GM23338 (cell line): ENCODE data around the gene NCSTN. TPM values are rescaled to one million over a fixed set of nuclear protein-coding genes. Genes with fewer than 3 reads are reported as not detected.
A peak's percentile ranks its signal among the peaks of the same experiment; 100 is the strongest.

Experiments
- ATAC-seq: fragments of 200-7000 bp; cut with Tn5 transposase; 3 replicates; pipeline ENCODE4 v1.9.1; 2020
- DNase-seq: peaks from one replicate; pipeline ENCODE4 v3.0.0-alpha.2; 2015; ENCODE audit warnings: low spot score
- H2AFZ ChIP-seq: fragments of 200-600 bp; sonication (generic); 2 replicates; pipeline ENCODE4 v1.8.0; 2016; ENCODE audit warnings: antibody characterized with exemption, mild to moderate bottlenecking, moderate library complexity
- H3F3A ChIP-seq: fragments of 200-600 bp; sonication (generic); replicated peaks from 2 replicates; pipeline ENCODE4 v1.8.0; 2017; ENCODE audit warnings: antibody characterized with exemption, mixed run types, low read depth
- H3K27ac ChIP-seq: fragments of 200-600 bp; sonication (generic); 2 replicates; pipeline ENCODE4 v1.6.1; 2016; ENCODE audit warnings: low read depth
- H3K27me3 ChIP-seq: fragments of 200-600 bp; sonication (generic); 2 replicates; pipeline ENCODE4 v1.8.0; 2016; ENCODE audit warnings: mild to moderate bottlenecking, mixed run types, moderate library complexity; ENCODE audit not compliant: insufficient read depth
- H3K36me3 ChIP-seq: fragments of 200-600 bp; sonication (generic); 2 replicates; pipeline ENCODE4 v1.8.0; 2016; ENCODE audit warnings: mild to moderate bottlenecking; ENCODE audit not compliant: insufficient read depth
- H3K4me1 ChIP-seq: fragments of 200-600 bp; sonication (generic); 2 replicates; pipeline ENCODE4 v1.8.0; 2016; ENCODE audit warnings: mild to moderate bottlenecking, moderate library complexity; ENCODE audit not compliant: insufficient read depth
- H3K4me2 ChIP-seq: fragments of 200-600 bp; sonication (generic); 2 replicates; pipeline ENCODE4 v1.7.1; 2017; ENCODE audit warnings: mixed run types
- H3K4me3 ChIP-seq: fragments of 200-600 bp; sonication (generic); 2 replicates; pipeline ENCODE4 v1.6.1; 2016; ENCODE audit warnings: mixed run types
- H3K79me2 ChIP-seq: fragments of 200-600 bp; sonication (generic); replicated peaks from 2 replicates; pipeline ENCODE4 v1.8.0; 2017; ENCODE audit warnings: mild to moderate bottlenecking; ENCODE audit not compliant: insufficient read depth
- H3K9me2 ChIP-seq: fragments of 200-600 bp; sonication (generic); 2 replicates; pipeline ENCODE4 v1.8.0; 2017; ENCODE audit not compliant: insufficient read depth
- H4K20me1 ChIP-seq: fragments of 200-600 bp; sonication (generic); replicated peaks from 2 replicates; pipeline ENCODE4 v1.8.0; 2017; ENCODE audit warnings: mild to moderate bottlenecking; ENCODE audit not compliant: insufficient read depth
- H3K27ac Mint-ChIP-seq: 2 replicates; pipeline ENCODE4 v1.8.0; 2020; ENCODE audit warnings: inconsistent platforms, mild to moderate bottlenecking, moderate library complexity, mixed read lengths
- H3K27me3 Mint-ChIP-seq: 3 replicates; pipeline ENCODE4 v1.8.0; 2022; ENCODE audit warnings: low read depth, mild to moderate bottlenecking, moderate library complexity, mixed read lengths, inconsistent platforms; ENCODE audit not compliant: insufficient read depth, poor library complexity
- H3K36me3 Mint-ChIP-seq: 3 replicates; pipeline ENCODE4 v1.8.0; 2021; ENCODE audit warnings: low read depth, mild to moderate bottlenecking, inconsistent platforms, moderate library complexity, mixed read lengths
- H3K4me1 Mint-ChIP-seq: 3 replicates; pipeline ENCODE4 v1.8.0; 2020; ENCODE audit warnings: mild to moderate bottlenecking, inconsistent platforms, mixed read lengths
- H3K4me3 Mint-ChIP-seq: 3 replicates; pipeline ENCODE4 v1.8.0; 2021; ENCODE audit warnings: moderate library complexity, mild to moderate bottlenecking, inconsistent platforms, mixed read lengths
- H3K9me3 Mint-ChIP-seq: 3 replicates; pipeline ENCODE4 v1.8.0; 2020; ENCODE audit warnings: moderate library complexity, mild to moderate bottlenecking, inconsistent platforms, mixed read lengths
- CREB1 ChIP-seq: fragments of 250-450 bp; sonication (Bioruptor Pico); IDR thresholded peaks from 2 replicates; pipeline ENCODE4 v1.5.0; 2020; ENCODE audit warnings: low read depth, mild to moderate bottlenecking, moderate library complexity
- EZH2 ChIP-seq: fragments of 200-600 bp; sonication (generic); IDR thresholded peaks from one replicate; pipeline ENCODE4 v1.8.0; 2017; ENCODE audit warnings: antibody characterized with exemption, mild to moderate bottlenecking, low read depth; ENCODE audit not compliant: unreplicated experiment
- EZH2phosphoT487 ChIP-seq: fragments of 200-600 bp; sonication (generic); IDR thresholded peaks from one replicate; pipeline ENCODE4 v1.8.1; 2018; ENCODE audit warnings: antibody characterized with exemption; ENCODE audit not compliant: unreplicated experiment
- POLR2AphosphoS5 ChIP-seq: IDR thresholded peaks from 2 replicates; pipeline ENCODE4 v1.6.1; 2016; ENCODE audit warnings: antibody characterized with exemption, low read depth
- ZNF114 ChIP-seq: fragments of 250-450 bp; sonication (Bioruptor Pico); IDR thresholded peaks from 2 replicates; pipeline ENCODE4 v1.5.0; 2020; ENCODE audit warnings: mild to moderate bottlenecking, moderate library complexity
- polyA plus RNA-seq: library from polyadenylated mRNA; unstranded; fragments of >200 nt; fragmentation: Nextera tagmentation; extraction: Ambion mirVana; gene quantifications from 2 replicates; pipeline ENCODE4 v1.2.1, GENCODE V29; 2016
- total RNA-seq: library from RNA; depleted of rRNA; stranded (reverse); fragments of >200 nt; shearing (Covaris generic); gene quantifications from 2 replicates; pipeline ENCODE4 v1.2.3, GENCODE V29; 2014
- TF ChIP-seq, protein P1 (sequence below): IDR thresholded peaks from one replicate; pipeline ENCODE4 v1.6.1; 2018; ENCODE audit warnings: antibody characterized with exemption; ENCODE audit not compliant: unreplicated experiment
- TF ChIP-seq, protein P2 (sequence below): fragments of 250-450 bp; sonication (Bioruptor Pico); IDR thresholded peaks from 2 replicates; pipeline ENCODE4 v1.5.0; 2020; ENCODE audit warnings: mild to moderate bottlenecking, moderate library complexity

NCSTN gene
- total and polyA plus RNA-seq, 2 experiments from 2014 or later, result 36.0 to 45.9 TPM

DNA sequence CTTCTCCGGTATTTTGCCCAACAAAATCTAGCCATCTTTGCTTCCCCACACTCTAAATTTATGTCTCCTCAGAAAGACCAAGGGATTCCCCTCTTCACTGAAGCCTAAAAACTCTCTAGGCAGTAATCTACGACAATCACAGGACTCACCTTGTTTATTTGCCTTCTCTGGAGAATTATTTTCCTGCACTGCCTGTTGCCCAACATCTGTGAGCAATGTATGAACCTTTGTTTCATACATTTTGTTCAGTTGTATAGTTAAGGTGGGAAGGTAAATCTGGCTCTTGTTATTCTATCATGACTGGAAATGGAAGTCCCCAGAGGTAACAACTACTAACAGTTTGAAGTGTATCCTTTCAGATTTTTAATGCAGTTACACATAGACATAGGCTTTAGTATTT, 2.3 kb upstream of the NCSTN start:
- Histone ChIP-seq H3K79me2 (peaks cover 80% of the 10 kb centered on the region), H3K4me1 (peaks cover 18% of the 10 kb centered on the region), H3K27ac (no peak overlapping the region), H2AFZ (no peak overlapping the region), H3K9me2 (no peaks in the 10 kb centered on the region), H3K4me3 (0 out of 2 replicates have a peak overlapping the region, but pooled peaks have one; percentile 9), H3F3A (no peaks in the 10 kb centered on the region; the same call in 1 of the 2 replicates), H3K27me3 (no peaks in the 10 kb centered on the region), H4K20me1 (peaks cover 20% of the 10 kb centered on the region), H3K36me3 (peaks cover 31% of the 10 kb centered on the region), H3K4me2 (peak overlapping the region; percentile 91; the same call in 1 of the 2 replicates)
- no peaks in the 10 kb centered on the region for H3K9me3 Mint-ChIP-seq
- TF ChIP-seq ZNF114 (CRISPR knock-in tag) (no peak), CREB1 (no peak), POLR2AphosphoS5 (no peak), EZH2phosphoT487 (no peak), EZH2 (no peak)
- TF ChIP-seq, protein P1, sequence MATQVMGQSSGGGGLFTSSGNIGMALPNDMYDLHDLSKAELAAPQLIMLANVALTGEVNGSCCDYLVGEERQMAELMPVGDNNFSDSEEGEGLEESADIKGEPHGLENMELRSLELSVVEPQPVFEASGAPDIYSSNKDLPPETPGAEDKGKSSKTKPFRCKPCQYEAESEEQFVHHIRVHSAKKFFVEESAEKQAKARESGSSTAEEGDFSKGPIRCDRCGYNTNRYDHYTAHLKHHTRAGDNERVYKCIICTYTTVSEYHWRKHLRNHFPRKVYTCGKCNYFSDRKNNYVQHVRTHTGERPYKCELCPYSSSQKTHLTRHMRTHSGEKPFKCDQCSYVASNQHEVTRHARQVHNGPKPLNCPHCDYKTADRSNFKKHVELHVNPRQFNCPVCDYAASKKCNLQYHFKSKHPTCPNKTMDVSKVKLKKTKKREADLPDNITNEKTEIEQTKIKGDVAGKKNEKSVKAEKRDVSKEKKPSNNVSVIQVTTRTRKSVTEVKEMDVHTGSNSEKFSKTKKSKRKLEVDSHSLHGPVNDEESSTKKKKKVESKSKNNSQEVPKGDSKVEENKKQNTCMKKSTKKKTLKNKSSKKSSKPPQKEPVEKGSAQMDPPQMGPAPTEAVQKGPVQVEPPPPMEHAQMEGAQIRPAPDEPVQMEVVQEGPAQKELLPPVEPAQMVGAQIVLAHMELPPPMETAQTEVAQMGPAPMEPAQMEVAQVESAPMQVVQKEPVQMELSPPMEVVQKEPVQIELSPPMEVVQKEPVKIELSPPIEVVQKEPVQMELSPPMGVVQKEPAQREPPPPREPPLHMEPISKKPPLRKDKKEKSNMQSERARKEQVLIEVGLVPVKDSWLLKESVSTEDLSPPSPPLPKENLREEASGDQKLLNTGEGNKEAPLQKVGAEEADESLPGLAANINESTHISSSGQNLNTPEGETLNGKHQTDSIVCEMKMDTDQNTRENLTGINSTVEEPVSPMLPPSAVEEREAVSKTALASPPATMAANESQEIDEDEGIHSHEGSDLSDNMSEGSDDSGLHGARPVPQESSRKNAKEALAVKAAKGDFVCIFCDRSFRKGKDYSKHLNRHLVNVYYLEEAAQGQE, result no peak
- TF ChIP-seq, protein P2, sequence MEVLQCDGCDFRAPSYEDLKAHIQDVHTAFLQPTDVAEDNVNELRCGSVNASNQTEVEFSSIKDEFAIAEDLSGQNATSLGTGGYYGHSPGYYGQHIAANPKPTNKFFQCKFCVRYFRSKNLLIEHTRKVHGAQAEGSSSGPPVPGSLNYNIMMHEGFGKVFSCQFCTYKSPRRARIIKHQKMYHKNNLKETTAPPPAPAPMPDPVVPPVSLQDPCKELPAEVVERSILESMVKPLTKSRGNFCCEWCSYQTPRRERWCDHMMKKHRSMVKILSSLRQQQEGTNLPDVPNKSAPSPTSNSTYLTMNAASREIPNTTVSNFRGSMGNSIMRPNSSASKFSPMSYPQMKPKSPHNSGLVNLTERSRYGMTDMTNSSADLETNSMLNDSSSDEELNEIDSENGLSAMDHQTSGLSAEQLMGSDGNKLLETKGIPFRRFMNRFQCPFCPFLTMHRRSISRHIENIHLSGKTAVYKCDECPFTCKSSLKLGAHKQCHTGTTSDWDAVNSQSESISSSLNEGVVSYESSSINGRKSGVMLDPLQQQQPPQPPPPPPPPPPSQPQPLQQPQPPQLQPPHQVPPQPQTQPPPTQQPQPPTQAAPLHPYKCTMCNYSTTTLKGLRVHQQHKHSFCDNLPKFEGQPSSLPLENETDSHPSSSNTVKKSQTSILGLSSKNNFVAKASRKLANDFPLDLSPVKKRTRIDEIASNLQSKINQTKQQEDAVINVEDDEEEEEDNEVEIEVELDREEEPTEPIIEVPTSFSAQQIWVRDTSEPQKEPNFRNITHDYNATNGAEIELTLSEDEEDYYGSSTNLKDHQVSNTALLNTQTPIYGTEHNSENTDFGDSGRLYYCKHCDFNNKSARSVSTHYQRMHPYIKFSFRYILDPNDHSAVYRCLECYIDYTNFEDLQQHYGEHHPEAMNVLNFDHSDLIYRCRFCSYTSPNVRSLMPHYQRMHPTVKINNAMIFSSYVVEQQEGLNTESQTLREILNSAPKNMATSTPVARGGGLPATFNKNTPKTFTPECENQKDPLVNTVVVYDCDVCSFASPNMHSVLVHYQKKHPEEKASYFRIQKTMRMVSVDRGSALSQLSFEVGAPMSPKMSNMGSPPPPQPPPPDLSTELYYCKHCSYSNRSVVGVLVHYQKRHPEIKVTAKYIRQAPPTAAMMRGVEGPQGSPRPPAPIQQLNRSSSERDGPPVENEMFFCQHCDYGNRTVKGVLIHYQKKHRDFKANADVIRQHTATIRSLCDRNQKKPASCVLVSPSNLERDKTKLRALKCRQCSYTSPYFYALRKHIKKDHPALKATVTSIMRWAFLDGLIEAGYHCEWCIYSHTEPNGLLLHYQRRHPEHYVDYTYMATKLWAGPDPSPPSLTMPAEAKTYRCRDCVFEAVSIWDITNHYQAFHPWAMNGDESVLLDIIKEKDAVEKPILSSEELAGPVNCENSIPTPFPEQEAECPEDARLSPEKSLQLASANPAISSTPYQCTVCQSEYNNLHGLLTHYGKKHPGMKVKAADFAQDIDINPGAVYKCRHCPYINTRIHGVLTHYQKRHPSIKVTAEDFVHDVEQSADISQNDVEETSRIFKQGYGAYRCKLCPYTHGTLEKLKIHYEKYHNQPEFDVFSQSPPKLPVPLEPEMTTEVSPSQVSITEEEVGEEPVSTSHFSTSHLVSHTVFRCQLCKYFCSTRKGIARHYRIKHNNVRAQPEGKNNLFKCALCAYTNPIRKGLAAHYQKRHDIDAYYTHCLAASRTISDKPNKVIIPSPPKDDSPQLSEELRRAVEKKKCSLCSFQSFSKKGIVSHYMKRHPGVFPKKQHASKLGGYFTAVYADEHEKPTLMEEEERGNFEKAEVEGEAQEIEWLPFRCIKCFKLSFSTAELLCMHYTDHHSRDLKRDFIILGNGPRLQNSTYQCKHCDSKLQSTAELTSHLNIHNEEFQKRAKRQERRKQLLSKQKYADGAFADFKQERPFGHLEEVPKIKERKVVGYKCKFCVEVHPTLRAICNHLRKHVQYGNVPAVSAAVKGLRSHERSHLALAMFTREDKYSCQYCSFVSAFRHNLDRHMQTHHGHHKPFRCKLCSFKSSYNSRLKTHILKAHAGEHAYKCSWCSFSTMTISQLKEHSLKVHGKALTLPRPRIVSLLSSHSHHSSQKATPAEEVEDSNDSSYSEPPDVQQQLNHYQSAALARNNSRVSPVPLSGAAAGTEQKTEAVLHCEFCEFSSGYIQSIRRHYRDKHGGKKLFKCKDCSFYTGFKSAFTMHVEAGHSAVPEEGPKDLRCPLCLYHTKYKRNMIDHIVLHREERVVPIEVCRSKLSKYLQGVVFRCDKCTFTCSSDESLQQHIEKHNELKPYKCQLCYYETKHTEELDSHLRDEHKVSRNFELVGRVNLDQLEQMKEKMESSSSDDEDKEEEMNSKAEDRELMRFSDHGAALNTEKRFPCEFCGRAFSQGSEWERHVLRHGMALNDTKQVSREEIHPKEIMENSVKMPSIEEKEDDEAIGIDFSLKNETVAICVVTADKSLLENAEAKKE, result no peak
- H3K27ac Mint-ChIP-seq, result no peak overlapping the region
- no peak for DNase-seq
- ATAC-seq, result no peak
- peaks cover 14% of the 10 kb centered on the region for H3K4me1 Mint-ChIP-seq
- no peak overlapping the region; the same call in 2 of the 3 replicates for H3K4me3 Mint-ChIP-seq
- peaks cover 2% of the 10 kb centered on the region for H3K27me3 Mint-ChIP-seq
- H3K36me3 Mint-ChIP-seq, result peaks cover 22% of the 10 kb centered on the region
